ENCODE results near the gene RFC5.
"Not testable (repeated sequence)": the region's sequence is repeated elsewhere in the genome, so short reads cannot be mapped to it uniquely, and the experiment has no call there.

The RFC5 gene

GRCh38 chr12:118070650-118071049 lies 54.1 kb downstream of the RFC5 start:
- no peak for TF ChIP-seq CTCF (IDR thresholded peaks at IDR 0.05; ENCODE audit: low read depth, low read length)
- DNase-seq (ENCODE audit: low read depth in 2 of 2): no peak
- no peak overlapping the region for H3K4me3 ChIP-seq (replicated peaks in 1 of 2; ENCODE audit: low read depth in 2 of 2, low read length in 2 of 2)

GRCh38 chr12:118073768-118074167 lies 57.3 kb downstream of the RFC5 start:
- DNase-seq (ENCODE audit: low read depth in 2 of 2): no peak
- TF ChIP-seq CTCF (IDR thresholded peaks at IDR 0.05; ENCODE audit: low read depth, low read length): no peak
- no peak overlapping the region for H3K4me3 ChIP-seq (replicated peaks in 1 of 2; ENCODE audit: low read depth in 2 of 2, low read length in 2 of 2)

GRCh38 chr12:118081521-118081920 lies 65.0 kb downstream of the RFC5 start:
- DNase-seq (ENCODE audit: low read depth in 2 of 2); H3K4me3 ChIP-seq (replicated peaks in 1 of 2; ENCODE audit: low read depth in 2 of 2, low read length in 2 of 2): not testable (repeated sequence)

All from cardiac fibroblast (primary cell).